Karpas-422 (cell line): ENCODE data around the gene SH3BP1. TPM values are rescaled to one million over a fixed set of nuclear protein-coding genes. Genes with fewer than 3 reads are reported as not detected.
A peak's percentile ranks its signal among the peaks of the same experiment; 100 is the strongest.

Experiments
- DNase-seq: peaks from one replicate; pipeline ENCODE4 v3.0.0-alpha.2; 2015
- H2AFZ ChIP-seq: fragments of 200-600 bp; sonication (generic); 2 replicates; pipeline ENCODE4 v1.6.1; 2014; ENCODE audit warnings: antibody characterized with exemption, low read length, mixed read lengths
- H3K27ac ChIP-seq: fragments of 200-600 bp; sonication (generic); 2 replicates; pipeline ENCODE4 v1.5.1; 2014; ENCODE audit warnings: mild to moderate bottlenecking, low read length, moderate library complexity
- H3K27me3 ChIP-seq: fragments of 200-600 bp; sonication (generic); 2 replicates; pipeline ENCODE4 v1.6.1; 2014; ENCODE audit warnings: low read length, mixed read lengths
- H3K36me3 ChIP-seq: fragments of 200-600 bp; sonication (generic); 2 replicates; pipeline ENCODE4 v1.6.1; 2014; ENCODE audit warnings: low read length, mixed read lengths; ENCODE audit not compliant: insufficient read depth
- H3K4me1 ChIP-seq: fragments of 200-600 bp; sonication (generic); 2 replicates; pipeline ENCODE4 v1.6.1; 2014; ENCODE audit warnings: mild to moderate bottlenecking, low read length, mixed read lengths
- H3K4me2 ChIP-seq: fragments of 200-600 bp; sonication (generic); 2 replicates; pipeline ENCODE4 v1.6.1; 2014; ENCODE audit warnings: low read length, low read depth, mild to moderate bottlenecking; ENCODE audit not compliant: poor library complexity, severe bottlenecking
- H3K4me3 ChIP-seq: fragments of 200-600 bp; sonication (generic); 2 replicates; pipeline ENCODE4 v1.5.1; 2014; ENCODE audit warnings: mild to moderate bottlenecking, antibody characterized with exemption, low read length, mixed read lengths
- H3K79me2 ChIP-seq: fragments of 200-600 bp; sonication (generic); 2 replicates; pipeline ENCODE4 v1.6.1; 2014; ENCODE audit warnings: mild to moderate bottlenecking, low read length, mixed read lengths
- H3K9ac ChIP-seq: fragments of 200-600 bp; sonication (generic); 2 replicates; pipeline ENCODE4 v1.6.0; 2014; ENCODE audit warnings: low read length
- H3K9me2 ChIP-seq: fragments of 200-600 bp; sonication (generic), shearing (Covaris generic); replicated peaks from 2 replicates; pipeline ENCODE4 v1.6.0; 2014; ENCODE audit warnings: mild to moderate bottlenecking, low read length, moderate library complexity; ENCODE audit not compliant: insufficient read depth
- H3K9me3 ChIP-seq: fragments of 300-700, 200-600 bp; sonication (generic); 2 replicates; pipeline ENCODE4 v1.6.1; 2014; ENCODE audit warnings: low read length, mixed read lengths
- H4K20me1 ChIP-seq: fragments of 200-600 bp; sonication (generic); 2 replicates; pipeline ENCODE4 v1.6.1; 2014; ENCODE audit warnings: mild to moderate bottlenecking, antibody characterized with exemption, low read length, low read depth; ENCODE audit not compliant: insufficient read depth
- total RNA-seq: library from RNA; depleted of rRNA; stranded (reverse); fragments of >200 nt; shearing (Covaris generic); gene quantifications from 2 replicates; pipeline ENCODE4 v1.2.3, GENCODE V29; 2014; ENCODE audit warnings: low replicate concordance

Gene SH3BP1
- total RNA-seq, 1 experiment from 2014 or later = 43.2 TPM

- peak; percentile 61 for DNase-seq
- no peak overlapping the region for H2AFZ ChIP-seq
- H4K20me1 ChIP-seq = peaks cover 60% of the 10 kb centered on the region
- H3K4me1 ChIP-seq = peaks cover 43% of the 10 kb centered on the region
- peak overlapping the region; percentile 87; the same call in 1 of the 2 replicates for H3K9ac ChIP-seq
- peaks cover 67% of the 10 kb centered on the region for H3K79me2 ChIP-seq
- H3K4me2 ChIP-seq = peak overlapping the region; percentile 96
- H3K27me3 ChIP-seq = no peaks in the 10 kb centered on the region
- no peaks in the 10 kb centered on the region for H3K9me3 ChIP-seq
- H3K9me2 ChIP-seq = no peaks in the 10 kb centered on the region
- H3K27ac ChIP-seq = peak overlapping the region; percentile 70; the same call in 1 of the 2 replicates
- H3K36me3 ChIP-seq = peaks cover 3% of the 10 kb centered on the region
- H3K4me3 ChIP-seq = peak overlapping the region; percentile 78; the same call in 1 of the 2 replicates
Measured at GRCh38 chr22:37661160-37661924, 21.9 kb downstream of the SH3BP1 start.

- Histone ChIP-seq H3K79me2 (peaks cover 71% of the 10 kb centered on the region), H4K20me1 (peaks cover 64% of the 10 kb centered on the region), H2AFZ (no peak overlapping the region), H3K9me3 (no peaks in the 10 kb centered on the region), H3K27me3 (no peaks in the 10 kb centered on the region), H3K9ac (no peak overlapping the region), H3K4me3 (no peak overlapping the region), H3K9me2 (no peaks in the 10 kb centered on the region), H3K27ac (peak overlapping the region; percentile 70), H3K4me1 (peaks cover 42% of the 10 kb centered on the region), H3K36me3 (peaks cover 3% of the 10 kb centered on the region), H3K4me2 (no peak overlapping the region)
- DNase-seq = no peak
Measured at GRCh38 chr22:37662039-37662438, 22.6 kb downstream of the SH3BP1 start.

DNA sequence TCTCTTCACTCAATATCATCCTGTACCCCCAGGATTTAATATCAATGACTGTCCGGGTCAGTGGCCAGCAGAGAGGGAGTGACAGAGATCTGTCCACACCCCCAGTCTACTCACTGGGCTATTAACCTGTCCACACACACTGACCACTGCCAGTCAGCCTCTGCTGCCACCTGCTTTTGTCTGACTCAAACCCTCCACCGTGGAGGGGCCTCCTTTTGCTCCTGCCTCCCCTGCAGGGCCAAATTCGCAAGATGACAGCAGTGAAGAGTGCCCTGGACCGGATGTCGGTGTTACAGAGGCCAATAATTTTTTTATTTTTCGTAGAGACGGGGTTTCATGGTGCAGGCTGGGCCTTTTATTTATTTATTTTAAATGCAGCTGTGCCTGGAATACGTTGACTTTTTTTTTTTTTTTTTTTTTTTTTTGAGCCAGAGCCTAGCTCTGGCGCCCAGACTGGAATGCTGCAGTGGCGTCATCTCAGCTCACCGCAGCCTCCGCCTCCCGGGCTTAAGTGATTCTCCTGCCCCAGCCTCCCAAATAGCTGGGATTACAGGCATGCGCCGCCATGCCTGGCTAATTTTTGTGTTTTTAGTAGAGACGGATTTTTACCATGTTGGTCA lies 24.2 kb downstream of the SH3BP1 start:
- no peaks in the 10 kb centered on the region for H3K9me2 ChIP-seq
- H3K27me3 ChIP-seq = no peaks in the 10 kb centered on the region
- H3K9ac ChIP-seq = no peak overlapping the region
- peaks cover 3% of the 10 kb centered on the region for H3K36me3 ChIP-seq
- DNase-seq = no peak
- H4K20me1 ChIP-seq = peaks cover 64% of the 10 kb centered on the region
- H2AFZ ChIP-seq = no peak overlapping the region
- H3K4me3 ChIP-seq = no peak overlapping the region
- H3K4me2 ChIP-seq = no peak overlapping the region
- H3K4me1 ChIP-seq = peaks cover 40% of the 10 kb centered on the region
- peaks cover 78% of the 10 kb centered on the region for H3K79me2 ChIP-seq
- no peaks in the 10 kb centered on the region for H3K9me3 ChIP-seq
- no peak overlapping the region for H3K27ac ChIP-seq

DNA sequence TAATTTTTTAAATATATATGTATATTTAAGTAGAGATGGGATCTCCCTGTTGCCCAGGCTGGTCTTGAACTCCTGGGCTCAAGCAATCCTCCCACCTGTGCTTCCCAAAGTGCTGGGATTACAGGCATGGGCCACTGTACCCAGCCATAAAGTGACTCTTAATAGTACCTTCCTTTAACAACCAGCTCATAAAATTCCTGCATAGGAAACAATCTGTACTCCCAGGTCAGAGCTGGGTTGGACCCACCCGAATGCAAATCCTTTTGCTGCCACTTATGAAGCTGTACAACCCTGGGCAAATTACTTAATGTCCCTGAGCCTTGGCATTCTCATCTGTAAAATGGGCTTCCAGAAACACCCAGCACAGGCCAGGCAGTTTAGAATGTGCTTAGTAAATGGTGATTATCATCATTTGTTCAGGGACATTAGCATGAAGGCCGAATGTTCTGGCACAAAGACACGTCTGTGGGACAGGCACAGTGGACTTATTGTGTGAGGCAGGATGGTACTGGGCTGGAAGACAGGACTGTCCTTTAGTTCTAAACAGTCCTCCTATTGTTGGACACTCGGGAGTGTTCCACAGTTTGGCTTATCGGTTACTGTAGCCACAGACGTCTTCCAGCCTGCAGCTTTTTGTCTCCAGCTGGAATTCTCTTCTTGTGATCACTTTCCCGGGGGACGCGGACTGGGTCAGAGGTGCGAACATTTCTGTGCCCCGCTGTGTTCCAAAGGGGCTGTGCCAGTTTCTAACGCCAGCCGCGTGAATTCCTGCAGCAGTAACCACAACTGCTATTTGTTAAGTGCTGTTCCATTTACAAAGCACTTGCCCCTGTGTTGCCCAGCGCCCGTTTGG lies 25.0 kb downstream of the SH3BP1 start:
- no peak overlapping the region for H3K9ac ChIP-seq

DNA sequence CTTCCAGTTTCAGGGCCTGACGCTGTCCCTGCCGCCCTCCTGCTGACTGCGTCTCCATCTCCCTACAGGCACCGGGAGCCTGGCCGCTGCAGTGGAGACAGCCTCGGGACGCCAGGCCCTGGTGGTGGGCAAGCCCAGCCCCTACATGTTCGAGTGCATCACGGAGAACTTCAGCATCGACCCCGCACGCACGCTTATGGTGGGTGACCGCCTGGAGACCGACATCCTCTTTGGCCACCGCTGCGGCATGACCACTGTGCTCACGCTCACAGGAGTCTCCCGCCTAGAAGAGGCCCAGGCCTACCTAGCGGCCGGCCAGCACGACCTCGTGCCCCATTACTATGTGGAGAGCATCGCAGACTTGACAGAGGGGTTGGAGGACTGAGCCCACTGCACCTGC lies 26.0 kb downstream of the SH3BP1 start:
- H4K20me1 ChIP-seq = peaks cover 50% of the 10 kb centered on the region
- DNase-seq = no peak
- H3K27me3 ChIP-seq = no peaks in the 10 kb centered on the region
- peaks cover 3% of the 10 kb centered on the region for H3K36me3 ChIP-seq
- no peak overlapping the region for H2AFZ ChIP-seq
- peaks cover 29% of the 10 kb centered on the region for H3K4me1 ChIP-seq
- H3K9ac ChIP-seq = no peak overlapping the region
- no peak overlapping the region for H3K4me3 ChIP-seq
- H3K9me3 ChIP-seq = no peaks in the 10 kb centered on the region
- H3K79me2 ChIP-seq = peaks cover 63% of the 10 kb centered on the region
- H3K27ac ChIP-seq = no peak overlapping the region
- no peaks in the 10 kb centered on the region for H3K9me2 ChIP-seq
- no peak overlapping the region for H3K4me2 ChIP-seq

More for the DNA sequence above, 25.0 kb downstream of the SH3BP1 start:
- Histone ChIP-seq H3K4me2 (no peak overlapping the region), H3K9me3 (no peaks in the 10 kb centered on the region), H2AFZ (no peak overlapping the region), H3K4me1 (peaks cover 39% of the 10 kb centered on the region), H3K79me2 (peaks cover 73% of the 10 kb centered on the region), H3K27ac (no peak overlapping the region), H3K27me3 (no peaks in the 10 kb centered on the region), H3K36me3 (peaks cover 3% of the 10 kb centered on the region), H3K9me2 (no peaks in the 10 kb centered on the region), H4K20me1 (peaks cover 60% of the 10 kb centered on the region), H3K4me3 (no peak overlapping the region)
- DNase-seq = no peak

DNA sequence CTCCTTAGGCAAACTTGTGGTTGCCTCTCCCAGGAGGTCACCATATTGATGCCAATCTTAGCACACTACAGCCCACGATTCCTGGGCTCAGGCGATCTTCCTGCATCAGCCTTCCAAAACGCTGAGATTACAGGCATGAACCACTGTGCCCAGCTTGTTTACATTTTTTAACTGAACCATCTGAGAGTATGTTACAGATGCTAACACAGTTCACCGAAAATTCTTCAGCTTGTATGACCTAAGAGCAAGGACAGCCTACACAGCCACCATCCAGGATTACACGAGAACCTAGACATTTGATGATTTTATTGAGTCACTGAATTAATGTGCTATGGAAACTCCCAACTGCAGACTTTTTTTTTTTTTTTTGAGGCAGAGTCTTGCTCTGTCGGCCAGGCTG lies 30.1 kb downstream of the SH3BP1 start:
- no peaks in the 10 kb centered on the region for H3K9me2 ChIP-seq
- peaks cover 17% of the 10 kb centered on the region for H3K4me1 ChIP-seq
- no peak overlapping the region for H3K27ac ChIP-seq
- H3K36me3 ChIP-seq = no peaks in the 10 kb centered on the region; the same call in none of the 2 replicates
- peaks cover 28% of the 10 kb centered on the region for H3K79me2 ChIP-seq
- peaks cover 20% of the 10 kb centered on the region; the same call in 1 of the 2 replicates for H4K20me1 ChIP-seq
- H3K27me3 ChIP-seq = no peaks in the 10 kb centered on the region
- no peak for DNase-seq
- no peak overlapping the region for H2AFZ ChIP-seq
- no peak overlapping the region for H3K4me2 ChIP-seq
- no peak overlapping the region for H3K9ac ChIP-seq
- no peak overlapping the region for H3K4me3 ChIP-seq
- no peaks in the 10 kb centered on the region for H3K9me3 ChIP-seq

DNA sequence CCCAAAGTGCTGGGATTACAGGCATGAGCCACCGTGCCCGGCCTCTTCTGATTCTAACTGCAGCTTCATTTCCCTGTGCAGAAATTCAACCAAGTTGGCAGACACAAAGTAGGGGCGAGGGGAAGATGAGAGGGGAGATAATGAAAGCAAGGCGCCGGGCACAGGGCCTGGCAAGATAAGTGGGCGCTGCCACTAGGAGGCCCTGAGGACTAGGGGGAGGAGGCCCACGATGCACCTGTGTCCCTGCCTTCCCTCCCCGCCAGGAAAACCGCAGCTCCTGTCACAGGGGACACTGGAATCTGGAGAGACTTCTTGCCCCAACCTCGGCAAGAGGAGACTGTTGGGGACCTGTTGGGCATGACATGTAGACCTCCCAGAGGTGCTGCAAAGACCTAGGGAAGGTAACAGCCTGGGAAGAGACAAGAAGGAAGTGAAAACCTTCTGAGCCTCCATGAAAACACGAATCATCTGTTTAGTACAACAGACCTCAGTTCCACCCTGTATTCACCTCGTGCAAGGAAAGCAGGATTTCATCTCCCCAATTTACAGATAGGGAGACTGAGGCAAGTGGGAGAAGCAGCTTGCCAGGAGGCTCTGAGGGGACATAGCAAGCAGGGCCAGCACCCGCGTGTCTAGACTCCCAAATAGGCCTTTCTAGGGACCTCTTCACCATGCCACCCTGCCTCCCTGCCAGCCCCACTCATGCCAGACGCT lies 32.9 kb downstream of the SH3BP1 start:
- H3K9me3 ChIP-seq = no peaks in the 10 kb centered on the region
- H3K36me3 ChIP-seq = no peaks in the 10 kb centered on the region
- H3K4me3 ChIP-seq = no peak overlapping the region
- no peaks in the 10 kb centered on the region for H4K20me1 ChIP-seq
- H3K27me3 ChIP-seq = no peaks in the 10 kb centered on the region
- no peak for DNase-seq
- no peak overlapping the region for H3K9ac ChIP-seq
- H3K9me2 ChIP-seq = no peaks in the 10 kb centered on the region
- H3K4me2 ChIP-seq = no peak overlapping the region
- H2AFZ ChIP-seq = no peak overlapping the region
- no peak overlapping the region for H3K27ac ChIP-seq
- peaks cover 38% of the 10 kb centered on the region for H3K4me1 ChIP-seq
- peaks cover 6% of the 10 kb centered on the region; the same call in 1 of the 2 replicates for H3K79me2 ChIP-seq
